Measurements from ENCODE around the gene SLC2A10.

The SLC2A10 gene

DNA sequence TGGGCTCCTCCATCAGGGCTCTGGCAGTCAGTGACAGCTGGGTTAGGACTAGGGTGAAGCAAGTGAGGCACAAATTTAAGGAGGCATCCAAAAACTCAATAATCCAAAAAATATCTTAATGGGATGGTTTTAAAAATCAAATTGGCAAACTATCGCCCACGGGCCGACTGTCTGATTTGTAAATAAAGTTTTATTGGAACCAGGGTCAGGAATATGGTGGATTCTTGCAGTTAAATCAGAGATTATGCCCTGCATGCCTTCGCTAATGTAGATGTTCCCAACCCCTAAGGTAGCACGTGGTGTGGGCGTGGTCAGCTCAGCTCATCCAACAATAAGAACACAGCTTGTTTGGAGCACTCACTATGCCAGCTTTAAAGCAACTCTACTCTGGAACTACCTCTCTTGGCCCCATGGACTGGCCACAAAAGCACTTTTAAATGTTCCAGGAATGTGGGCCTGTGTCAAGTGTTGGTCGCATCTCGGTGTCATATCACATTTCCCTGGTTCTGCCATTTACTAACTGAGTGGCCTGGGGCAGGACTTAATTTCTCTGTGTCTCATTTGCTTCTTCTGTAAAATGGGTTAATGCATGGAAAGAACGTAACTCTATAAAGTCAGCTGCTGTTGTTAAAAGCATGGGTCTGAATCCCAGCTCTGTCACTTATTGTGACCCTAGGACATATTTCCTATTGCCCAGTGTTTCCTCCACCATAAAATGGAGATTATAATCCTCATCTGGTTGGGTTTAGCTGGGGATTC is 27.2 kb upstream of the SLC2A10 start:
- no peak for DNase-seq (ENCODE audit: low read depth in 2 of 2)

DNA sequence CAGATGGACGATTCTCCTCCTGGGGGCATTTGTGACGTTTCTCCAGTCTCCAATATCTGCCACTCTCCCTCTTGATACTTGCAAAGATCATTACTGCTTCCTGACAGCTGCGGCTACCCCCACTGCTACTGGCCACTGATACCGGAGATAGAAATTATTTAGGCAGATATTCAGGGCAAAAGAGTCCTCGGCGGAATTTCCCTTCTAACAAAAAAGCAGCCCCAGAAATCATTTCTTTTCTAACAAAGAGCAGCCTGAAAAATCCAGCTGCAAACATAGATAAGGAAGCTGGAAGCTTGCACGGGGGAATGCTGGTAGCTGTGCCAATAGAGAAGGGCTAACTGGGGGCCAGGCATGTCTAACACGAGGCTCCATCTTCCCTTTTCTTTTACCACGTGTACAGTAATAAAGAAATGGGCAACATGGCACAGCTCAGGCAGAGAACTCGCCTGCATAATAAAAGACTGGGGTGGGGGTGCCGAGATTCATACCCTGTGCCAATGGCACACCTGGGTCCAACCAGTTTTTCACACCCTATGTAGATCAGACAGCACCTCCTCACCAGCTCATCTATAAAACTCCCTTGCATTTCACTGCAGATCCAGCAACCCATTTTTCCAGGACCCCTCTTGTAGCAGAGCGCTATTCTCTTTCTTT is 26.3 kb upstream of the SLC2A10 start:
- DNase-seq (ENCODE audit: low read depth in 2 of 2): no peak

DNA sequence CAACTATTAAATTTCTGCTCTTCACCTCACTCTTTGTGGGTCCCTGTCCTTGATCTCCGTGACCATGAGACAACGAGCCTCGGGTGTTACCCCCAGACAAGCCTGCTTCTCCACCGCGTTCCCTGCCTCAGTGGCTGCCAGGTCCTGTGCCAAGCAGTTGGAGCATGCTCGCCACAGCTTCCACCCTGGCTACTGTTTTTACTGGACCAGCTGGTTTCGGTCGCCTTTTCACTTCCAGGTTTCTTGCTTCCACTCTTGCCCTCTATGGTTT is 25.8 kb upstream of the SLC2A10 start:
- DNase-seq (ENCODE audit: low read depth in 2 of 2): no peak

DNA sequence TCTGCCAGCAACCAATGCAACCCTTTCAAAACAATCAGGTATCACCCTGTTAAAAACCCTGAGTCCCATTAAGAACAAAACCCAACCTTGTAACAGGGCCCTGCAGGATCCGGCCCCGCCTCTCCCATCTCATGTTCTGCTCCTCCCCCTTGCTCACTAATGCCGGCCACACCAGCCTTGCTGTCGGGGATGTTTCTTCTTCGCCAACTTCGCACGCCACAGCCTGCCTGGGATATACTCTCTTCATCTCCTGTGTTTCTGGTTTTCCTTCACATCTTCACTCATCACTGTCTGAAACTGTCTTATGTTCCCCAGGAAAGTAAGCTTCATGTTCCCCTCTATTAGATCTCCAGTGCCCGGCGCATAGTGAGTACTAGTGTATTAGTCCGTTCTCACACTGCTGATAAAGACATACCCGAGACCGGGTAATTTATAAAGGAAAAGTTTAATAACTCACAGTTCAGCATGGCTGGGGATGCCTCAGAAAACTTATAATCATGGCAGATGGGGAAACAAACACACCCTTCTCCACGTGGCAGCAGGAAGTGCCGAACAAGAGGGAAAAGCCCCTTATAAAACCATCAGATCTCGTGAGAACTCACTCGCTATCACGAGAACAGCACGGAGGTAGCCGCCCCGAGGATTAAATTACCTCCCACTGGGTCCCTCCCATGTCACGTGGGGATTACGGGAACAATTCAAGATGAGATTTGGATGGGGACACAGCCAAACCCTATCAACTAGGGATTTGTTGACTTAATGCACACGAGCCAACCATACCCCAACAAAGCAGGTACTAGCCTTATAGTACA is 25.3 kb upstream of the SLC2A10 start:
- no peak for DNase-seq (ENCODE audit: low read depth in 2 of 2)

DNA sequence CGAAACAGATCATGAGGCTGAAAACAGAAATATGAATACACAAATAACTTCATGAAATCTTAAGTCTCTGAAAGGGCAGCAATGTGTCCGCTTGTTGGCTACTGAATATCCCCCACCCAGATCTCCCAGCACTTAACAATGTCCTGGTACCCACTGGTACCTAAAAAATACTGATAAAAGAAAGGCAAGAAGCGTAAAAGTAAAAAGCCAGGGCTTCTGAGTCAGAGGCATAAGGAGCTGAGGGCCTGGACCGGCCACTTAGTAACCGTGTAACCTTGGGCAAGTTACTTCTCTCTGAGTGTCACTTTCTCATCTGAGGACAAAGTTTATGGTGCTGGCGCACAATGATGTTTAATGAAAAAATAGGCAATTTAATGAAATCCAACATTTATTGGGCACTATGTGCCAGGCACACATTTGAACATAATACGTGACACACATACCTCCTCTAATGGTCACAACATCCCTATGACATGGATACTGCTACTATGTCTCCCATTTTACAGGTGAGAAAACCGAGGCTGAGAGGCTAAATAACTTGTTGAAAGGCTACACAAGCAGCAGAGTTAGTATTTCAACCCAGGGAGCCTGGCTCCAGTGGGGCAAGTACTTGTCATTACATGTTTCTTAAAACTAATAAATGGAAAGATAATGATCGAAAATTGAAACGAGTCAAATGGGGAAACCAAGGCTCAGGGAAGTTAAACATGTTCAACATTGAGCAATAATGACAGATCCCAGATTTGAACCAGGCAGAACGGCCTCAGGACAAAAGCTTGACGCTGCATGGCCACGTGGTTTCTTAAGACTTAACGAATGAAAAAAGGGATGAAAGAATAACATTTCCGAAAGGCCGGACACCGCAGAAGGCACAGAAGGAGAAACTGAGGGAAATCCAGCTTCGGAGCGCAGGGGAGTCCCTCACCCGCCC is 21.0 kb upstream of the SLC2A10 start:
- no peak for DNase-seq (ENCODE audit: low read depth in 2 of 2)

DNA sequence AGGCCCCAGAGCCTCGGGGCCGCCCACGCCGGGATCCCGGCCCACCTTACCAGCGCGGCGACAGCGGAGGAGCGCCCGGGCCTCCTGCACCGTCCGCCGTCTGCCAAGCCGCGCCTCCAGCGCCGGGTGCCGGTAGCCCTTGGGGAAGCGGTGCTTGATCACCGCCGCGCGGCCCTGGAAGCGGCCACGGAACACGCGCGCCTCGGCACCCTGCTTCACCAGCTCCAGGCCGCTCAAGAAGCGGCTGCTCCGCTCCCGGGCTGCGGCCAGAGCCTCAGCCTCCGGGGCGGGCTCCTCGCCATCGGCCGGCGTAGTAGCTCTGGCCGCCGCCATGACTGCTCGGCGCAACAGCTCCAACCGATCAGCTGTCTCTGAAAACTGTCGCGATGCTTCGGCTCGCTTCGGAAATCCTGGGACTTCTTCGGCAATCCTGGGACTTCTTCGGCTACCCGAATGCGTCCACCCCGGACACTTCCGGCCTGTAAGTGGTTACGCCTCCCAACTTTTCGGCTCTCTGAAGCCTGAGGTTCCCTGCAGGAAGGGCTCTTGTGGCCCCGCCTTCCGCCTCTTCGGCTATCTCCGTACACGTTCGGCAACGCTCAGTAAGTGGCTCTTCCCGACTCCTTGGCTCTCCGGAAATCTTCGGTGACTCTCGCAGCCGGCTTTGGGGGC is 20.2 kb upstream of the SLC2A10 start, which contains the start of gene TP53RK:
Gene TP53RK, minus strand, starts transcription at position 363 of the 672 bp plus-strand sequence. Its CDS starts 30 bp downstream, at position 333.
- DNase-seq (ENCODE audit: low read depth in 2 of 2): peak; percentile 91 to 97

DNA sequence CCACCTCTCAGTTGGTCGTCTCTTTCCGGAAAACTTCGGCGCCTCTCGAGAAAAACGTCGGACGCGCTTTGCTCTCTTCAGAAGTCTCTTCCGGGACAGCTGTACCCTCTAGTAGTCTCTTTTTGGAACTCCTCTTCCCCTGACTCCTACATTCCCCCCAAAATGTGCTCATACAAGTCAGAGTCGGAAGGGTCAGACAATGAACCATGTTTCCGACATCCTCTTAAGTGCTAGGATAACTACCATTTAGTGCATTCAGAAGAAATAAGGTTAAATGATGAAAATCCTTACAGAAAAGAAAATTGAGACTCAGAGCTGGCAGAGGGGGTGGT is 19.7 kb upstream of the SLC2A10 start:
- no peak for DNase-seq (ENCODE audit: low read depth in 2 of 2)

DNA sequence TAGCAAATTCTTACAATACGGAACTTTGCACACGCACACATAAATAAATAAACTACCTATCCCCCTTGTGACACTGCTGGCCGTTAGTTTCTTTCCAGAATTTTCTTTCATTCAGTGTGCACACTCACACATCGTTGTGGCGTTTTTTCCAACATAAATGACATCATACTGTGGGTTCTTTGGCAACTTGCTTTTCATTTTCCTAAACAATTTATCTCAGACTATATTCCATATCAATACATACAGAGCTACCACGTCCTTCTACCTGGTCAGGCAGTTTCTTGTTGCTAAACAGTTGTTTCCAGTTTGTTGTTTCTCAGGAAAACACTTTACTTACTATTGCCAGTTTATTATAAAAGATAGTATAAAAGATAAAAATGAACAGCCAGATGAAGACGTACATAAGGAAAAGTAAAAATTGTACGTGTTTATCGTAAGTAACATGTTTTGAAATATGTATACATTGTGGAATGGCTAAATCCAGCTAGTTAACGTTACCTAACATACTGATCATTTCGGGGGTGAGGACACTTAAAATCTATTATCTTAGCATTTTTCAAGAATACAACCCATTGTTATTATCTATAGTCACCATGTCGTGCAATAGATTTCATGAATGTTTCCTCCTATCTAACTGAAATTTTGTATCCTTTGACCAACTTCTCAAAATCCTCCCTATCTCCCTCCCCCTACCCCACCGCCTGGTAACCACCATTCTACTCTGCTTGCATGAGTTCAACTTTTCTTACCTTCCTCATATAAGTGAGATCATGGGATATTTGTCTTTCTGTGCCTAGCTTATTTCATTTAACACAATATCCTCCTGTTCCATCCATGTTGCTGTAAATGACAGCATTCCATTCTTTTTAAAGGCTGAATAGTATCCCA is 19.0 kb upstream of the SLC2A10 start:
- DNase-seq (ENCODE audit: low read depth in 2 of 2): no peak

DNA sequence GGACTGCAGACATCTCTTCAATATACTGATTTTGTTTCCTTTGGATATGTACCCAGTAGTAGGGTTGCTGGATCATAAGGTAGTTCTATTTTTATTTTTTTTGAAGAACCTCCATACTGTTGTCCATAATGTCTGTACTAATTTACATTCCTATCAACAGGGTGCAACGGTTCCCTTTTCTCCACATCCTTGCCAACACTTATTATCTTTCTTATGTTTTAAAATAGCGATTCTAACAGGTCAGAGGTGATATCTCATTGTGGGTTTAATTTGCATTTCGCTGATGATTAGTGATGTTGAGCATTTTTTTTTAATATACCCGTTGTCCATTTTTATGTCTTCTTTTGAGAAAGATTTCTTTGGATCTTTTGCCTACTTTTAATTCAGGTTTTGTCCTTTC is 18.3 kb upstream of the SLC2A10 start:
- DNase-seq (ENCODE audit: low read depth in 2 of 2): no peak

DNA sequence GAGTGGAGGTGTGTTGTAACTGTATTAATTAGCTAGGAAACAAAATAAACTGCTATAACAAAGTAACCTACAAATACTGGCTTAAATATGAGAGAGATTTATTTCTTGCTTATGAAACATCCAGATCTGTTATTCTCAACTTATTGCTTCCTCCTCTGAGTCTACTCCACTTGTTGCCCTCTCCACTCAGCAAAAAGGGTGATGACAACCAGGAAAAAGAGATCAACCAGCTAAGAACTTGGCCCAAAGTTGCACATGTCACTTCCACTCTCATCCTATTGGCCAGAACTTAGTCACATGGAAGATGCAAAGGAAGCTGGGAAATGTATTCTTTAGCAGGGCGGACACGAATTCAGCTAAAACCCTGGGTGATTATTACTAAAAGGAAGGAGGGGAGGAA is 15.0 kb upstream of the SLC2A10 start:
- no peak for DNase-seq (ENCODE audit: low read depth in 2 of 2)

DNA sequence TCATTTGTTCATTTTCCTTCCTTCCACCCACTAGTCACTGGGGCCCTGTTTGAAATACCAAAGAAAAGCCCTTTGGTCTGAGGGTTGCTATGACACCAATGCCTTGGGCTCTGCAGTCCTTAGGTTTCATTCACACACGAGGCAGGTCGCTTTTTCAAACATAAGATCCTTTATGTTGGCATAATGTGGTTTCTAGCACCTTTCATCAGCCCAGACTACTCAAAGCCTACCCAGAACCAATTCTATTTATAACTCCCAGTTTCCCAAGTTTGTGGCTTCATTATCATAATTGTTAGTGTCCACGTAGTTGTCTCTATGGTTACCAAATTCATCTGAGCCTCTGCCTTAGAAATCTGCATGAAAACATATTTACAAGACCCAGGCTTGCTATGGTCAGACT is 13.6 kb upstream of the SLC2A10 start:
- no peak for DNase-seq (ENCODE audit: low read depth in 2 of 2)

DNA sequence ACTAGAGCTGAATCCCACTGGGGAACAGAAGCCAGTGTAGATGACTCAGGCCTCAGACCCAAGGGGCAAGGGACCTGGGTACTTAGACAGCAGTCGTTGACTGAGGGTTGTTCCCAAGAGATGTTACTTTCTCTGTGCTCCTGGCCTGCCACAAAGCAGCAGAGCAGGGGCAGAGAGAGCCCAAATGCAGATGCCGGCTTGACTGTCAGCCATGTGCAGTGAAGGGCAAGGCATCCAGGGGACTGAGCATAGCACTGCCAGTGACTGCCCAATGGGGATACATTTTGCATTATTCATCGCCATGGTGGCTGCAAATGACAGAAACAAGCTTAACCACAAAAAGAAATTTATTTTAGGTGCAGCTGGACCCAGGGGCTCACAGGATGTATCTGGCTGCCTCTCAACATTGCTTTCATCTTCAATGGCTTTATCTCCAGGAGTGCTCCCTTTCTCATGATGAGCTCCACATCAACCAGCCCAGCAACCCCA is 12.6 kb upstream of the SLC2A10 start:
- no peak for DNase-seq (ENCODE audit: low read depth in 2 of 2)

DNA sequence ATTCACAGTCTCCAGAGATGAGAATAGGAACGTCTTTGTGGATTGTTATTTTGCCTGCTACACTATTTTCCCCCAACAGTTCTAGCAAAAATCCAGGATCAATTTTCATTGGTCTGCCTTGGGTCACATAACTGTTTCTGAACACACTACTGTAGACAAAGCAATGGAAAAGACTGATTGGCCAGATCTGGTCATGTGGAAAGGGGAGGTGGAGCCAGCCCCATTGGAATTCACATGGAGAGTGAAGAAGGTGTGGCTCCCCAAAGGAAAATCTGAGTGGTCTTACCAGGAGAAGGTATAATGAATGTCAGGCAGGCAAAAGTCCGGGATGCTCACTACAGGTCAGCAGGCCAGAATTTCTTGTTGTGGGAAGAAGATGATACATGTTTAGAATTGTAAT is 10.7 kb upstream of the SLC2A10 start:
- DNase-seq (ENCODE audit: low read depth in 2 of 2): no peak

DNA sequence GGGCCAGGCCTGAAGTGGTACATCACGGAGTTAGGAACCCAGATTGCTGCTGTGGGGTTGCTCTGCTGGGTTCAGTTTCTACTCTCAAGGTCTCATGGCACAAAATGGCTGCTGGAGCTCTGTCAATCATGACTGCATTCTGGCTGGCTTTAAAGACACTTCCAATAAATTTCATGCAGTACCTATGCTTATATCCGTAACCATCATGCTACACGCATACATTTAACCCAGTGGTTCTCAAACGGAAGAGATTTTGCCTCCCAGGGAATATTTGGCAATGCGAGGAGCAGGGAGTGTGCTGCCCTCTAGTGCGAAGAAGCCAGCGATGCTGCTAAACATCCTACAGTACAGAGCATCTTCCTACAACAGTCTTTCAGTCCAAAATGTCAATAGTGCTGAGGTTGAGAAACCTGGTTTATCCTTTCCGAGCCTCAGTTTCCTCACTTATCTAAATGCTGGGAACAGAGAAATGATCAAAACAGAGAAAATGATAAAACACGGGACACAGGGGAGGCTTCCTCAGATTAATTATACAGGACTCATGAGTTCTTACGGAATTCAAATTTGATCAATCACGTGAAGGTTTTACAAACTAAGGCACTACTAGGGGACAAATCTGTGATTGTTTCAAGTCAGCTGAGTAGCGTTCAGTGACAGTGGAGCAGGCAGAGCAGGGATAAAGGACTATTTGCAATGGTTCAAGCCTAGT is 9.6 kb upstream of the SLC2A10 start:
- no peak for DNase-seq (ENCODE audit: low read depth in 2 of 2)

DNA sequence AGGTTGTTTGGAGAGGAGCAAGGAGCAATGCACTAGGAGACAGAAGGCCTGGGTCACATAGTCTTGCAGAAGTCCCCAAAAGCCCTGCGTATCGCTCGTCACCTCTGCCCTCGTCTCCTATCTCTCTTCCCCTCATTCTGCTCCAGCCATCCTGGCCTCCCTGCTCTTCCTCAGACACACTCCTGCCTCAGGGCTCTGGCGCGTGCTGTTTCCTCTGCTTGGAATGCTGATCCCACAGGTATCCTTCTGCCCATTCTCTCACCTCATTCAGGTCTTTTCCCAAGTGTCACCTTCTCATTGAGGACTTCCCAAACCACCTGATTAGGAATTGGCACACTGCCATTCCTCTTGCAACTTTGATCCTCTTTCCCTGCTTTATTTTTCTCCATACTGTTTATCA is 9.0 kb upstream of the SLC2A10 start:
- no peak for DNase-seq (ENCODE audit: low read depth in 2 of 2)

DNA sequence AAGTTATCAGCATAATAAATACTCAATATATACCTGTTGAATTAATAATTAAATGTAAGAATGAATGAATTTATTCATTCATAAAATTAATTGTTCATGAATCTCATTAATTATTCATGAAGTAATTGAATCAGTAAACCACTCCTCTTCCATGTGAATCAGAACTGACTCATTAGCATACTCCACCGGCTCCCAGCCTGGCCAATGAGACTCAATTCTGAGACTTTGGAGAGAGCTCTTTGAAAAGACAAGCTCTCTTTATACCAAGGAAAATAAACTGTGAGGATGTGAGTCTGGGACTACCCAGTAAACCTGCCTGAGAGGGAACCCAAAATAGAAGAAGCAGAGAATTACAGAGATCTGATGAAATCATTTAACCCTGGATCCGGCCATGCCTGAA is 8.4 kb upstream of the SLC2A10 start:
- DNase-seq (ENCODE audit: low read depth in 2 of 2): no peak

DNA sequence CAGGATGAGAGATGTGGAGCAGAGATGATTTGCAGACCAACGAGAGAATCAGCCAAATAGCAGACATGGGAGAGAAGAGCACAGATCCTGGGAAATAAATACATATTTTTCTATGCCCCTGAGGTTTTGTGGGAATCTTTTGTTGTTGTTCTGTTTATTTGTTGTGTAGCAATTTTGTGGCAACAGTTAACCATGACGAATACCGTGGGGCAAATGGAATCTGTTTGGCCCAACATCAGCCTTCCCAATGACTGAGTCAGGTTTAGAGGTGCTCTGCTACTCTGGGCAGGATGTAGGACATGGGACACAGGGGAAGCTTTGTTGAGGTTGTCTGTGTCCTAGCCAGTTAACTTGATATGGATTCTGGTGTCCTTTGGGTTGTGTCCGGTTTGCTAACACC is 7.9 kb upstream of the SLC2A10 start:
- no peak for DNase-seq (ENCODE audit: low read depth in 2 of 2)

DNA sequence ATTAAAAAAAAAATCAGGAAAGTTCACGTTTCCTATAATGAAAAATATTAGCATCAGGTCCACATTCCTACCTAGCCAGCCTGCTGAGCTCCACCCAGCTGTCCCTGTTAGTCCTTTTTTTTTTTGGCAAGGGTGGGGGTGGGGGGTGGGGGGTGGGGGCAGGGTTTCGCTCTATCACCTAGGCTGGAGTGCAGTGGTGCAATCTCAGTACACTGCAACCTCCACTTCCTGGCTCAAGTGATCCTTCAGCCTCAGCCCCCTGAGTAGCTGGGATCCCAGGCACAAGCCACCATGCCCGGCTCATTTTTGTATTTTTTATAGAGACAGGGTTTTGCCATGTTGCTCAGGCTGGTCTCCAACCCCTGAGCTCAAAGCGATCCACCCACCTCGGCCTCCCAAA is 7.5 kb upstream of the SLC2A10 start:
- no peak for DNase-seq (ENCODE audit: low read depth in 2 of 2)

DNA sequence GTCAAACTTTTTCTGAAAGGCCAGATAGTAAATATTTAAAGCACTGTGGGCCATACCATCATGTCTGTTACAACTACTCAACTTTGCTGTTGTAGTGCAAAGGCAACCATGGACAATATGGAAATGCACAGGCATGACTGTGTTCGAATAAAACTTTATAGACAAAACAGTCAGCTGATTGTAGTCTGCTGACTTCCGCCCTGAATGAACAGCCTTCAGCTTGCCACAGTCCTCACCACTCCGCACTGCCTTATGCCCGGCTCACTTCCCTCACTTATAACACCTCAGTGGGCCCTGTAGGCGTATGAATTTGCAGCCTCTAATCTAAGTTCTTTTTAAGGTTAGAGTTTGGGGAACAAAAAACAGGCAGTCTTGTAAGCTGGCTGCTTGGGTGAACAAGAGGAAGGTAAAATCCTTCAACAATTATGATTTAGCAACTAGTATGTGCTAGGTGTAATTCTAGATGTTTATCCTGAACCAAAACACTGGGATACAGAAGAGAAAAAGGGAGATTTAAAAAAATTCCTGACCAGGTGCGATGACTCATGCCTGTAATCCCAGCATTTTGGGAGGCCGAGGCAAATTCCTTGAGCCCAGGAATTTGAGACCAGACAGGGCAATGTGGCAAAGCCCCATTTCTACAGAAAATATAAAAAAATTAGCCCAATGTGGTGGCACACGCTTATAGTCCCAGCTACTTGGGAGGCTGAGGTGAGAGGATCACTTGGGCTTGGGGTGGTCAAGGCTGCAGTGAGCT is 6.8 kb upstream of the SLC2A10 start:
- DNase-seq (ENCODE audit: low read depth in 2 of 2): no peak

Data from stimulated activated CD4-positive, alpha-beta T cell treated with anti-CD3 and anti-CD28 coated beads, Interleukin-4, amount 100 ng/mL, for 48 hours (primary cell).